HS-5 (cell line): Measurements from ENCODE around the gene ASCL2.
"Not testable (repeated sequence)": the region's sequence is repeated elsewhere in the genome, so short reads cannot be mapped to it uniquely, and the experiment has no call there.

Experiments
- DNase-seq: peaks from one replicate; pipeline ENCODE4 v3.0.0-alpha.2; 2012; ENCODE audit warnings: low read depth

ASCL2 gene

GRCh38 chr11:2297623-2298030 is 27.2 kb upstream of the ASCL2 start:
- no peak for DNase-seq

GRCh38 chr11:2296913-2297622 is 26.7 kb upstream of the ASCL2 start:
- no peak for DNase-seq

GRCh38 chr11:2295971-2296912 is 25.9 kb upstream of the ASCL2 start:
- DNase-seq = no peak

- DNase-seq = no peak
Observed at GRCh38 chr11:2294926-2295290, 24.5 kb upstream of the ASCL2 start.

GRCh38 chr11:2293984-2294925 is 23.9 kb upstream of the ASCL2 start:
- no peak for DNase-seq

- no peak for DNase-seq
Observed at GRCh38 chr11:2293531-2293971, 23.2 kb upstream of the ASCL2 start.

GRCh38 chr11:2290351-2290841 is 20.0 kb upstream of the ASCL2 start:
- no peak for DNase-seq

- no peak for DNase-seq
Observed at GRCh38 chr11:2289859-2290258, 19.5 kb upstream of the ASCL2 start.

- no peak for DNase-seq
Observed at GRCh38 chr11:2289350-2289749, 19.0 kb upstream of the ASCL2 start.

- no peak for DNase-seq
Observed at GRCh38 chr11:2287091-2287490, 16.7 kb upstream of the ASCL2 start.

- DNase-seq = not testable (repeated sequence)
Observed at GRCh38 chr11:2286350-2286749, 16.0 kb upstream of the ASCL2 start.

- DNase-seq = no peak
Observed at GRCh38 chr11:2280208-2280607, 9.8 kb upstream of the ASCL2 start.

- no peak for DNase-seq
Observed at GRCh38 chr11:2277933-2278523, 7.6 kb upstream of the ASCL2 start.

GRCh38 chr11:2277008-2277346 is 6.6 kb upstream of the ASCL2 start:
- no peak for DNase-seq

GRCh38 chr11:2276280-2277007 is 6.1 kb upstream of the ASCL2 start:
- no peak for DNase-seq

- no peak for DNase-seq
Observed at GRCh38 chr11:2275334-2276279, 5.2 kb upstream of the ASCL2 start.

GRCh38 chr11:2273771-2274170 is 3.4 kb upstream of the ASCL2 start:
- DNase-seq = no peak

- DNase-seq = no peak
Observed at GRCh38 chr11:2273311-2273710, 2.9 kb upstream of the ASCL2 start.

GRCh38 chr11:2272946-2273280 is 2.5 kb upstream of the ASCL2 start:
- DNase-seq = no peak
